ENCODE data around the gene RARB. TPM values are rescaled to one million over a fixed set of nuclear protein-coding genes. Genes with fewer than 3 reads are reported as not detected.

RARB gene
- total RNA-seq, 1 experiment from 2014 or later = not detected

- Histone ChIP-seq H3F3A (ENCODE audit: low read length, unreplicated experiment) (no peaks in the 10 kb centered on the region), H3K4me2 (ENCODE audit: low read length) (no peak overlapping the region), H3K9ac (ENCODE audit: low read length) (no peak overlapping the region), H3K4me1 (ENCODE audit: insufficient read depth, low read length) (no peaks in the 10 kb centered on the region), H3K27ac (ENCODE audit: low read length) (no peak overlapping the region), H3K36me3 (ENCODE audit: low read depth, low read length) (no peaks in the 10 kb centered on the region), H4K20me1 (ENCODE audit: low read length) (no peaks in the 10 kb centered on the region), H3K79me2 (ENCODE audit: low read length) (no peaks in the 10 kb centered on the region), H3K9me3 (ENCODE audit: low read length) (no peaks in the 10 kb centered on the region), H3K9me2 (replicated peaks; ENCODE audit: low read length) (peaks cover 3% of the 10 kb centered on the region; the same call in 1 of the 2 replicates), H3K4me3 (ENCODE audit: low read length) (no peak overlapping the region), H2AFZ (ENCODE audit: low read length) (no peak overlapping the region), H3K27me3 (ENCODE audit: low read length) (peaks cover 53% of the 10 kb centered on the region)
- ChIA-PET POLR2A (ENCODE audit: unreplicated experiment) (no interaction called here), CTCF (no interaction called here)
- TF ChIP-seq, protein P1, sequence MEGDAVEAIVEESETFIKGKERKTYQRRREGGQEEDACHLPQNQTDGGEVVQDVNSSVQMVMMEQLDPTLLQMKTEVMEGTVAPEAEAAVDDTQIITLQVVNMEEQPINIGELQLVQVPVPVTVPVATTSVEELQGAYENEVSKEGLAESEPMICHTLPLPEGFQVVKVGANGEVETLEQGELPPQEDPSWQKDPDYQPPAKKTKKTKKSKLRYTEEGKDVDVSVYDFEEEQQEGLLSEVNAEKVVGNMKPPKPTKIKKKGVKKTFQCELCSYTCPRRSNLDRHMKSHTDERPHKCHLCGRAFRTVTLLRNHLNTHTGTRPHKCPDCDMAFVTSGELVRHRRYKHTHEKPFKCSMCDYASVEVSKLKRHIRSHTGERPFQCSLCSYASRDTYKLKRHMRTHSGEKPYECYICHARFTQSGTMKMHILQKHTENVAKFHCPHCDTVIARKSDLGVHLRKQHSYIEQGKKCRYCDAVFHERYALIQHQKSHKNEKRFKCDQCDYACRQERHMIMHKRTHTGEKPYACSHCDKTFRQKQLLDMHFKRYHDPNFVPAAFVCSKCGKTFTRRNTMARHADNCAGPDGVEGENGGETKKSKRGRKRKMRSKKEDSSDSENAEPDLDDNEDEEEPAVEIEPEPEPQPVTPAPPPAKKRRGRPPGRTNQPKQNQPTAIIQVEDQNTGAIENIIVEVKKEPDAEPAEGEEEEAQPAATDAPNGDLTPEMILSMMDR (conservative IDR thresholded peaks at IDR 0.05; ENCODE audit: low read depth, low read length) = no peak
- TF ChIP-seq EZH2phosphoT487 (IDR thresholded peaks at IDR 0.05; ENCODE audit: borderline replicate concordance, low read length) (no peak), EZH2 (IDR thresholded peaks at IDR 0.05; ENCODE audit: low read length, unreplicated experiment) (no peak)
- intact Hi-C loops (cut with micrococcal nuclease) = no loop called here
- no TSS peak for BruUV-seq (replicated peaks)
- DNase-seq (no peak), ATAC-seq (no peak)
These were observed 120.8 kb downstream of the RARB start for GRCh38 chr3:25548836-25549235.

- Histone ChIP-seq H3K9ac (ENCODE audit: low read length) (no peak overlapping the region), H3K4me2 (ENCODE audit: low read length) (no peak overlapping the region), H3K4me1 (ENCODE audit: insufficient read depth, low read length) (no peaks in the 10 kb centered on the region), H3F3A (ENCODE audit: low read length, unreplicated experiment) (no peaks in the 10 kb centered on the region), H3K79me2 (ENCODE audit: low read length) (no peaks in the 10 kb centered on the region), H3K27ac (ENCODE audit: low read length) (no peak overlapping the region), H3K27me3 (ENCODE audit: low read length) (peaks cover 29% of the 10 kb centered on the region; the same call in 1 of the 2 replicates), H3K36me3 (ENCODE audit: low read depth, low read length) (no peaks in the 10 kb centered on the region), H2AFZ (ENCODE audit: low read length) (no peak overlapping the region), H3K9me2 (replicated peaks; ENCODE audit: low read length) (peaks cover 3% of the 10 kb centered on the region; the same call in 1 of the 2 replicates), H4K20me1 (ENCODE audit: low read length) (no peaks in the 10 kb centered on the region), H3K4me3 (ENCODE audit: low read length) (no peak overlapping the region), H3K9me3 (ENCODE audit: low read length) (no peaks in the 10 kb centered on the region)
- no TSS peak for BruUV-seq (replicated peaks)
- ATAC-seq = no peak
- no peak for DNase-seq
- intact Hi-C loops (cut with micrococcal nuclease) = no loop called here
- CTCF ChIA-PET = no interaction called here
- POLR2A ChIA-PET (ENCODE audit: unreplicated experiment) = no interaction called here
- TF ChIP-seq EZH2phosphoT487 (IDR thresholded peaks at IDR 0.05; ENCODE audit: borderline replicate concordance, low read length) = no peak
- TF ChIP-seq, protein P1 (conservative IDR thresholded peaks at IDR 0.05; ENCODE audit: low read depth, low read length) = no peak
- no peak for TF ChIP-seq EZH2 (IDR thresholded peaks at IDR 0.05; ENCODE audit: low read length, unreplicated experiment)
These were observed 124.2 kb downstream of the RARB start for GRCh38 chr3:25552251-25552650.

GRCh38 chr3:25554376-25554775 lies 126.3 kb downstream of the RARB start:
- Histone ChIP-seq H3K4me1 (ENCODE audit: insufficient read depth, low read length) (no peaks in the 10 kb centered on the region), H3F3A (ENCODE audit: low read length, unreplicated experiment) (no peaks in the 10 kb centered on the region), H3K9ac (ENCODE audit: low read length) (no peak overlapping the region), H3K27ac (ENCODE audit: low read length) (no peak overlapping the region), H3K79me2 (ENCODE audit: low read length) (no peaks in the 10 kb centered on the region), H2AFZ (ENCODE audit: low read length) (no peak overlapping the region), H3K36me3 (ENCODE audit: low read depth, low read length) (no peaks in the 10 kb centered on the region), H3K4me3 (ENCODE audit: low read length) (no peak overlapping the region), H4K20me1 (ENCODE audit: low read length) (no peaks in the 10 kb centered on the region), H3K4me2 (ENCODE audit: low read length) (no peak overlapping the region), H3K9me3 (ENCODE audit: low read length) (no peaks in the 10 kb centered on the region), H3K9me2 (replicated peaks; ENCODE audit: low read length) (peaks cover 3% of the 10 kb centered on the region; the same call in 1 of the 2 replicates), H3K27me3 (ENCODE audit: low read length) (peaks cover 42% of the 10 kb centered on the region; the same call in 1 of the 2 replicates)
- CTCF ChIA-PET = no interaction called here
- DNase-seq (no peak), ATAC-seq (no peak)
- no TSS peak for BruUV-seq (replicated peaks)
- POLR2A ChIA-PET (ENCODE audit: unreplicated experiment) = no interaction called here
- intact Hi-C loops (cut with micrococcal nuclease) = no loop called here
- TF ChIP-seq, protein P1 (conservative IDR thresholded peaks at IDR 0.05; ENCODE audit: low read depth, low read length) = no peak
- TF ChIP-seq EZH2 (IDR thresholded peaks at IDR 0.05; ENCODE audit: low read length, unreplicated experiment) (no peak), EZH2phosphoT487 (IDR thresholded peaks at IDR 0.05; ENCODE audit: borderline replicate concordance, low read length) (no peak)

Data from PC-3 (cell line).